GM15510 (cell line): Measurements from ENCODE around the gene ACTR10.

Source experiments
- POLR2A ChIP-seq: IDR thresholded peaks from 3 replicates; pipeline ENCODE4 v1.6.1; 2011; ENCODE audit warnings: borderline replicate concordance; ENCODE audit not compliant: insufficient read length; ENCODE audit errors: extremely low read depth

The ACTR10 gene

GRCh38 chr14:58244556-58245387, 44.8 kb downstream of the ACTR10 start, which contains the start of gene PSMA3:
PSMA3 (plus strand) TSS chr14:58244843; CDS start chr14:58244921, 78 bp downstream.
- TF ChIP-seq POLR2A, result peak; percentile 77

GRCh38 chr14:58245562-58245961, 45.6 kb downstream of the ACTR10 start:
- no peak for TF ChIP-seq POLR2A

GRCh38 chr14:58249611-58250010, 49.7 kb downstream of the ACTR10 start:
- TF ChIP-seq POLR2A, result no peak

GRCh38 chr14:58258156-58258555, 58.2 kb downstream of the ACTR10 start:
- no peak for TF ChIP-seq POLR2A

- TF ChIP-seq POLR2A, result no peak
Observed at GRCh38 chr14:58265401-58265800, 65.5 kb downstream of the ACTR10 start.

GRCh38 chr14:58270628-58271027, 70.7 kb downstream of the ACTR10 start:
- TF ChIP-seq POLR2A, result no peak

GRCh38 chr14:58272588-58273372, 72.8 kb downstream of the ACTR10 start:
- TF ChIP-seq POLR2A, result no peak

- no peak for TF ChIP-seq POLR2A
Observed at GRCh38 chr14:58274881-58275280, 74.9 kb downstream of the ACTR10 start.

- no peak for TF ChIP-seq POLR2A
Observed at GRCh38 chr14:58275527-58276190, 75.7 kb downstream of the ACTR10 start.

- TF ChIP-seq POLR2A, result no peak
Observed at GRCh38 chr14:58276208-58276607, 76.3 kb downstream of the ACTR10 start.

- TF ChIP-seq POLR2A, result no peak
Observed at GRCh38 chr14:58278177-58278576, 78.2 kb downstream of the ACTR10 start.

- TF ChIP-seq POLR2A, result no peak
Observed at GRCh38 chr14:58280954-58281787, 81.2 kb downstream of the ACTR10 start.

- TF ChIP-seq POLR2A, result no peak
Observed at GRCh38 chr14:58281969-58282368, 82.0 kb downstream of the ACTR10 start.

- no peak for TF ChIP-seq POLR2A
Observed at GRCh38 chr14:58282925-58283593, 83.1 kb downstream of the ACTR10 start.
